Activated CD8-positive, alpha-beta memory T cell treated with anti-CD3 and anti-CD28 coated beads for 1 hour (primary cell): Measurements from ENCODE around the gene SIGLEC12.

ENCODE experiments used
- DNase-seq, 2 donors: peaks; one replicate each; pipeline ENCODE4 v3.0.0-alpha.2; 2020; ENCODE audit warnings: low read depth in 1 of 2; ENCODE audit errors: extremely low read depth in 1 of 2

The SIGLEC12 gene

DNA sequence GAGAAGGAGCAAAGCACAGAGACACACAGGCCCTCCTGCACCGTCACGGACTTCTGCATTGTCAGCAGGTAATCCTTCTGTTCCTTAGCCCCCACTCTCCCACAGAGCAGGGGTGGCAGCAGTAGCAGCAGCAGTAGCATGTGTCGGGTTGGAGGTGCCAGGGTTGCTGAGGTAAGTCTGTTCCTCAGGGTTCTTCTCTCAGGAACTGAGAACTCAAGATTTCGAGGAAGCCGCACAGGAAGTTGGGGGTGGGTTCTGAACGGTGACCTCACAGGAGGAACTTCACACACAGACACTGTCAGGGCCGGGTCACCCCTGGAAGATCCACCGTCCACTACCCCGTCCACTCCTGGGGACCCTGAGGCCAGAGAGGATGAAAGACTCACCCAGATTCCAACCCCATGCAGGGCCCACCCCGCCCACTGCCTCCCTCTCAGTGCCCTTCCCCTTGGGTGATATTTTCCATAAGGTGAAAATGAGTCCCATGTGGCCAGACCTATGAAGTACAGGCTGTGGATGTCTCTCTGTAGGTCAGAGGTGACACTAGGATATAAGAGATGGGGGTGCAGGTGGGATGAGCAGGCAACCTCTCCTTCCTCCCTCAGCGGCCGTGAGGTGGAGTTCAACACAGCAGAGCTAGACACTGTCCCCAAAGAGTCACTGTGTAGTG lies at the start of gene SIGLEC12:
Gene SIGLEC12 (minus strand): TSS at position 207 of the 670 bp plus-strand sequence. CDS start 67 bp downstream, at position 140.
- no peak for DNase-seq

DNA sequence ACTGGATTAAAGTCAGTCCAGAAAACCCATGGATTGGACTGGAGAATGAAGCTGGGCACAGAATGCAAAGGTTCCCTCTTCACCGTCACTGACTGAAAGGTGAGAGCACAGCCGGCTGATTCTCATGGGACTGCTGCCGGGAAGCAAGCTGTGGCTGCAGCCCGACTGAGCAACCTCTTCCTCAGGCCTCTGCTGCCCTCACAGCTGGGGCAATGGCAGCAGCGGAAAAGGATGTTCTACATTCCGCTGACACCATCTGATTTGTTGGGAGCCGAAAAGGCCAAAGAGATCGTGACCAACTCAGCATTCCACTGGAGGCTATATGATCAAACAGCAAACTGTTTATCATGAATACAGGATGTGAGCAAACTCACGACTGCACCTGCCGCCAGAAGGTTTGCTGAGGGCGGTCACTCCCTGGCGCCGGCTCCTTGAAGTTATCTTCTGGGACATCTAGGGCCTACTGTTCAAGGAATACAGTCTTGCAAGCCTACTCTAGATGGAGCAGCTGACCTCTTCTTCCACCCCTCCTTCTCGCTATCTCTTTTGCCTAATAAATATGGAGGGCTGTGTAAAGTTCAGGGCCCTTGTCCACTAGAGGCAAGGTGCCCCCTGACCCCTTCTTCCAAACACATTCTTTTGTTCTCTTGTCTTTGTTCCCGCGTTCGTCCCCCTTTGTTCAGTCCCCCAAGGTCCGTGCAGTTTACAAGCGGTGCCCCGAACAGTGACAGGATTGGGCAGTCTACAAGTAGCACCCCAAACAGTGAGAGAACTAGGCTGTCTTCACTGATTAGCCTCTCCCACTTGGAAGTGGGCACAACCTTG lies 49.5 kb upstream of the SIGLEC12 start:
- no peak for DNase-seq

DNA sequence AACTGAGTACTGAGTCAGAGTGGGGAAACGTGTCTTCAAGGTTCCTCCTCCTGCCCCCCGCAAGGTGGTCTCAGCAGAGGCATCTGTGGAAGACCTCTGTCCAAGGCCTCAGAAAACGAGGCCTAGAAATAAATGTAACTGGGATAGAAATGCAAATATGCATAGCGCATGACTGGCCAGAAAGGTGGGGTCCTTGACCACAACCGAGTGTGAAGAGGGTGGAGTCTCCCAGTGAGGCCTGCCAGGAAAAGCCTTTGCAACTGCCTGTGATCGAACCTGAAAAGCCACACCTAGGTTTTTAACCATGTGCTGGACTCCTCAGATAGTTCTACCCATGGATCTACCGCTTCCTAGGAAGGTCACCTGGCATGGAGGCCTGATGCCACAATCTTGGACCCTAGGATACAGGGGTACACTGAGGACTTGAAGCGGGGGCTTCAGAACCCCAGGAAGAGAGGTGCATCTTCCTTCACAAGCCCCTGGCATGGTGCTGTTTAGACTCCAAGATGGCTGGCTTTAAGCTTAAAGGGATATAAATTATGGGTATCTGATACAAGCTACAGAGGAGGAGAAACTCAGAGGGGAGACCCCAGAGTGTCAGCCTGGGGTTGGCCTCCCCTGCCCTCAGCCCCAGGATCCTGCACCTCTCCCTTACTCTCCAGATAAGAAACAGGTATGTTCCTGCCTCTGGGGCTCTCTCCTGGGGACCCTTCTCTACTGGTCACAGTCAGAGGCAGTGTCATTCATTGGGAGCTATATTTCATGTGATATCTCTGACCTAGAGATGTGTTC lies 48.1 kb upstream of the SIGLEC12 start:
- DNase-seq: no peak

DNA sequence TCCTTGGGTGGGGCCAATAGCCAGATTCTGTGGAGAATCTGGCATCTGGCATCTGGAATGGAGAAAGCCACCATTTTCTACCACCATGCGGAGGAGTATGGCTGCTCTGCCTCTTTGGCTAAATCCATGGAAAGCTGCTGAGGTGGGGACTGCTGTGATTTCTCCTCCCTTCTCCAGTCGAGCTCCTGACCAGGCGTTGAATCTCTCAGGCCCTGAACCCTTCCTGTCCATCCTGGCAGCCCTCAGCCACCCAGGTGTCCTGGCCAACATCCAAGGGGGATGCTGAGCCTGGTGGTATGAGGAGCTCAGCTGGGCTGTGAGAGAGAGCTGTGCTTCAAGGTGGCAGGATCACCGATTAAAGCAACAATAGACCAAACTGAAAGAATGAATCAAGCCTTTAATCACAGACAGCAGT lies 47.3 kb upstream of the SIGLEC12 start:
- DNase-seq: no peak

DNA sequence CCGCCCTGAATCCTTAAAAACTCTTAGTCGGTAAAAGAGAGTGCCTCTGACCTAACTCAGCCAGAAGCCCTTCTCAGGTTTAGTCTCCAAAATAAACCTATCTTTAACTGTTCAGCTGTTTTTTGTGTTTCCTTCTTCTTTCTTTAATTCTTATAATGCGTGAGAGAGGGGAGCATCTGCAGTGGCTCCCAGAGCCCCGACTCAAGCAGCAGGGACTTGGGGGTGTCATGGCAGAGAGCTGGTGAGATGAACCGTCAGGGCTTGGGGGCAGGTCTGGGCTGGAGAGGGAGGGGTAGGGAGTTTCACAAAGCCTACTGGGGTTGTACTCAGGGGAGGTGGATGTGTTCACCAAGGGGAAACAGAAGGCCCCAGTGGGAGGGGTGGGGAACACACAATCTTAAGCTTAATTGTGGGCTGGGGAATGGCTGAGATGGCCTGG lies 46.6 kb upstream of the SIGLEC12 start:
- DNase-seq: no peak

DNA sequence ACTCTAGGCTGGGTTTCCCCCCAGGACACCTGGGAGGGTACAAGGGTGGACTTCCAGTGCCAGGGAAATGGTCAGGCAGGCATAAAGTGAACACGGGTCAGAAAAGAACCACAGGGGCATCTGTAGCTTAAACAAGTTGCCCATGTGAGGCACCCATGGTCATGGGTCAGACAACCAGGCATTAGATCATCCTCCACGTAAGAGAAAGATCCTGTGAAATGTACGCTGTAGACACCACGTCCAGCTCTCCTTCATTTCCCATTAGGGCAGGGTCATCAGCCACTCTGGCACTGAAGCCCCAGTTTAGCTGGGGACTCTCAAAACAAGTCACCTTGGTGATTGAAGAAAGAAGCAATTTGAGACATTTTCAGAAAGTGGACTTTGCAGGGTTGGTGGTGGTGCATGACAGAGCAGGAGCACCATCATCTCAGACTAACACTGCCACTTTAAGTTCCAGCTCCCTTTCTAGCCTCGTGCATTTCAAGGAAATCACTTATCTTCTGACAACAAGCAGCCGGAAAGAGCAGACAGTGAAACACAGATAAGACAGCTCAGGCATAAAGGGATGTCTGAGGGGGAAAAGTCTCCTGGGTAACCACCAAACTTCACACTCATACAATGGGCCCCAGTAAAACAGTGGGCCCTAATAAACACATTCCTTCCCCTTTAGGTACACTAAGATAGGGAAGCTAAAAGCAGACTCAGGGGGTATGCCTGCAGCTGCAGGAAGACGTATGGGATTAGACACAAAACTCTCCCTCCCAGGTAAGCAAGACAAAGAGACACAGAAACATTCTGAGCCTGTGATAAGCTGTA lies 46.0 kb upstream of the SIGLEC12 start:
- no peak for DNase-seq

DNA sequence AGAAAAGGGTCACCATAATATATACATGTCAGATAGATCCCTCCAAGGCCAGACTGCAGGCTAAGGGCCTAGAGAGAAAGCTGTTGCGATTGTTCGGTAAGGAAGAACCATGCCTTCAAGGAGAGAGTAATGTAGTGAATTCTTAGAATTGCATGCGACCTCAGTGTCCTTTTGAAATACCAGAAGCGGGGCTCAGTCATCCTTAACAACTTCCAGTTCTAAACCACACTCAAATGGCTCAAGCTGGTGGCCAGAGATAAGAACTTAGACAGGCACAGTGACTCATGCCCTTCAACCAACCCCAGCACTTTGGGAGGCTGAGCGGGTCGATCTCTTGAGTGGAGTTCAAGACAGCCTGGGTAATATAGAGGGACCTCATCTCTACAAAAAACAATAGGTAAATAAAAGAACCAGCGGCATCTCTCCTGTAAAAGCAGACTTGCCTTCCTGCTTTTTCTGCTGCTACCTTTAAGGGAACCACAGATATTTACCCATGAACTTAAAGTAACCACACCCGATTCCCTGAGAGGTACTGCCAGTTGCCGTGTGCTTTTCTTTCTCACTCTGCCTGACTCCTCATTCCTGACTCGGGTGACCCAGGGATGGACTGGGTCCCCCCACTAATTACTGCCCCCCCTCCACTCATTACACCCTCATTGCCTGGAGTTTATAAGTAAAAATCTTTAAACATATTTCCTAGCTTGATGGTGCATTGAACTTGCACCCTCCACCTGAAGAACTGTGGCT lies 45.2 kb upstream of the SIGLEC12 start:
- DNase-seq: no peak

DNA sequence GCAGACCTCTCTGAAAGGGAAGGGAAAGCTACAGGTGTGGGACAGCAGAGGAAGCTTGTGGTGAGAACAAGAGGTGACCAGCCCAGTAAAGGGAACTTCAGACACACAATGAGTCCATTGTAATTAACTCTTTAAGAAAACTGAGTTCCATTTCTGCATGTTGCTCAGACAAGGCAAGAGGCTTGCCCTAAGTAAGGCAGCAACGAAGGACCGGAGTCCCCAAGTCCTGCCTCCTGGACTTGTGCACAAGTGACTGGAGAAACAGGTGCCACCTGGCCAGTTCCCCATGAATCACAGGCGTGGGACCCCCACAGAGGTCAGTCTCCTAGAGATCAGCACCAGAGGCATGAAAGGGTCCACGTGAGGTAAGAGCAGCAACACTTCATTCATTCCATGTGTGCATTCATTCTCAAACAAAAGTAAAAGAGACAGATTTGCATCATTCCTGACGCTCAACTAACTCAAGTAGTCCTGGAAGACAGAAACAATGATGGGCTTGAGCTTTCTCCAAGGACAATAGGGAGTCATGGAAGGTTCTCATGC lies 44.6 kb upstream of the SIGLEC12 start:
- no peak for DNase-seq

DNA sequence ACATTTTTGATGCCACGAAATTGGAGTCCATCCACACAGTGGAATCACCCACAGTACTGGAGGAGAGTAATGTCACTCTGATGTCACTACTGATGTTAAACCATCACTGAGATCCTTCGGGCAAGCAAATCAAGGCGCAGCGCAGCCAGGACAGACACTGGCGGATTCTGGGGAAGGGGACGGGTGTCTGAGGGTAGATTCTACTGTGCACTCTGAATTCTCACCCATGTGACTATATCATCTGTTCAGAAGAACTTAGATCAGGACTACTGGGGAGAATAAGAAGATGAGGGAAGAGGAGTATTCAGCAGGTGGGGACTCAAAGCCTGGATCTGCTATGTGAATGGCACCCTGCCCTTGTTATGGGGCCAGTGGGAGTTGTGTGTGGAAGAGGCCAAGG lies 42.4 kb upstream of the SIGLEC12 start:
- DNase-seq: no peak

DNA sequence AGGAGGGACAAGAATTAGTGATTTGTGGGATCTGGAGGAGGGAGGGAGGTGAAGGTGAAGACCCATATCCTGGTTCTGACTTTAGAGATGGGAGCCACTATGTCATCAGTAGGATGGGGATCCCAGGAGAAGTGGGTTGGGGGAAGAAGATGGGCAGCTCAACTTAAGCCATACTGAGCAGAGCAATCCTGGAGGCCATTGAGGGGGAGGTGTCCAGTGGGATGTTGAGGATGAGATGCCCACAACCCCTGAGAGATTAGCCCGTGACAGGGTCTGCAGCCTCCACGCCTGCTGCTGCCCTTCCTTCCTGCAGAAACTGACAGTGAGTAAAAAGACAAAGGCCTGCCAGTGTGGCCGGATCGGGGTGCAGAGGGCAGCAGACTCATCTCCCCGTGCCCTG lies 41.1 kb upstream of the SIGLEC12 start:
- no peak for DNase-seq

DNA sequence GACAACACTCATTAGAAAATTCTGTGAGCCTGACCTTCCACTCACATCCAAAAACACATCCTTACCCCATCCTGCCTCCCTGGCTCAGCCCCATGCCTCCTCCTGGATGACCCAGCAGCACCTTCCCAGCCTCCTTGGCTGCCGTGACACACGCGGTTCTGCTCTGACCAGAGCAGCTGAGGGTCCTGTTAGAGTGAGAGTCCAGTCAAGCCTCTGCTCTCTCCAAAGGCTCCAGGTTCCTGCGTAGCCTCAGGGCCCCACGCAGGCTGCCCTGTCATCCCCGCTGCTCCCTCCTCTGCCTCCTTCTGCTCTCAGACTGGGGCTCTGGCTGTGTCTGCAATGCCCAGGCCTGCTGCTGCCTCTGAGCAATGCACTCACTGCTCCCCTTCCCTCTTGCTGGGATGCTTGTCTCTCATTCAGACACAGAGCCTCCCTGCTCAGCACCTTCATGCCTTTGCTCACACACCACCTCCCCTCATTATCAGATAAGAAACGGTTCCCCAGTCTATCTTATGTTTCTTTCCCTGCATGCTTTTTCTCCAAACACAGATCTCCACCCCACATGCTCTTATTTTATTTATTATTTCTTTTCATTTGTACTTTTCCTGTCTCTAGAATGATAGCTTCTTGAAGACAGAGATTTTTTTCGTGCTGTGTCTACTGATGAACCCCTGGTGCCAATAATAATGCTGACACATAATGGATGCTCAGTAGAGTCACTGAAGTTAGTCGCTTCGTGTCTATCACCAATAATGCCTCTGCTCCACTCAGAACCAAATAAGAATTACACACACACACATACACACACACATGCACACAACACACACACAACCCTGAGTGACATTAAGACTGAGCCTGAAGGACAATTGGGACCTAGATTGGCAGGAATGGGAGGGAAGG lies 40.1 kb upstream of the SIGLEC12 start:
- DNase-seq: no peak

DNA sequence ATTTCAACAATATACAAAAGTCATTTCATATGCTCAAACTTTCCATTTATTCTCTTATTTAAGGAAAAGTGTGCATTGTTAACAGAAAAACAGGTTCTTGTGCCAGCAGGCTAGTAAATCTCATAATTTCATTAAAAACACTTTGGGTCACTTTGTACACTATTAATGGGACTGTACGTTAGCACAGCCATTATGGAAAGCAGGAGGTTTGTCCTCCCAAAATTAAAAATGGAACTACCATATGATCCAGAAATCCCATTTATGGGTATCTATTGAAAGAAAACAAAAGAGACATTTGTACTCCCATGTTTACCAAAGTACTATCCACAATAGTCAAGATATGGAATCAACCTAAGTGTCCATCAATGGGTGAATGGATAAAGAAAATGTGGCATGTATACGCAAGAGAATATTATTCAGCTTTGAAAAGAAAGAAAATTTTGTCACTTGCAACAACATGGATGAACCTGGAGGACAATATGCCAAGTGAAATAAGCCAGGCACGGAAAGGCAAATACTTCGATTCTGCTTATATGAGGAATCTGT lies 38.3 kb upstream of the SIGLEC12 start:
- no peak for DNase-seq

DNA sequence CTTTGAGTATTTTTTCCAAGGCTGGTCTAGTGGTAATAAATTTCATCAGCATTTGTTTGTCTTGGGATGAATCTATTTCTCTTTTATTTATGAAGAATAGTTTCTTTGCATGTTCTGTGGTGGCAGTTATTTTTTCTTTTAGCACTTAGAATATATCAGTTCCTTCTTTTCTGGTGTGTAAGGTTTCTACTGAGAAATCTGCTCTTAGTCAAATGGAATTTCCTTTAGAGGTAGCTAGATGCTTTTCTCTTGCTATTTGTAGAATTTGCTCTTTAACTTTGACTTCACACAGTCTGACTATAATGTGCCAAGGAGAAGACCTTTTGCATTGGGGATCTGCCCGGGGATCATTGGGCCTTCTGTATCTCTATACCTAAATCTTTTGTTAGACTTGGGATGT lies 33.9 kb upstream of the SIGLEC12 start:
- no peak for DNase-seq

DNA sequence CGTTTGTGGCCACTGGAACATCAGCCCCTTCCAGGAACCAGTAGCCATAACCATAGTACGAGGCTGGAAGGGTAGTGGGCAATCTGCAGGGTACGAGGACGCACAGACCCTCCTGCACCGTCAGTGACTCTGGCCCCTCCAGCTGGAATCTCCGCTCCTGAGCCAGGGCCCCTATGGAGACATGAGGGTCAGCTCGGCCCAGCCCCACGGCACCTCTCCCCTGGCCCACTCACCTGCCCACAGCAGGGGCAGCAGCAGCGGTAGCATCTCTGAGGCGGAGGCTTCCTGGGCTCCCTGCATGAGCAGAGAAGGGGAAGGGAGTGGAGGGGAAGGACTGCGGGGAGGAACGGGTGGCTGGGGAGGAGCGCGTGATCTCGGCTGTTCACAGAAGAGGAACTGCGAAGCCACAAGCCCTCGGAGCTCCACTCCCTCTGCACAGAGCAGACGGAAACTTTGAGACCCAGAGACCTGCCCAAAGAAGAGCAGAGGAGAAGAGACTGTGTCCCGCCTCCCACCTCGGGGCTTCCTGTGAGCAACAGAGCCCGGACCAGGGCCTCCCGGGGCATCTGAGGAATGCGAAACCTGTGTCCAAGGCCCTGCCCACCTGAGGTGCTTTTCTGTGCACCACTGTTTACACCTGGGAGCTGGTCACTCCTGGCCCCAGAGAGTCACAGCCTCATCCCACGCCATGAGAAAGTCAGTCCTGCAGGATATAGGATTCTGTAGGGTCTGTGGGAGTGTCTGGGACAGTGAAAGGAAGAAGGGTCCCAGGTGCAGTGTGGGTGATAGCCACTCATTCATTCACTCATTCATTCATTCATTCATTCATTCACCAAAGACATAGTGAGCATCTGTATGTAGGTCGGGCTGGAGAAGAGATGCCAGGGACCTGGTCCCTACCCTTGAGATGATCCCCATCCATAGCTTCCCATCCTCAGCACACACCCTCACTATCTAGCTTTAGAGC lies 30.0 kb upstream of the SIGLEC12 start, which contains the start of gene SIGLEC6:
Gene SIGLEC6 (minus strand): TSS at position 322 of the 967 bp plus-strand sequence. CDS start 22 bp downstream, at position 300.
- no peak for DNase-seq

DNA sequence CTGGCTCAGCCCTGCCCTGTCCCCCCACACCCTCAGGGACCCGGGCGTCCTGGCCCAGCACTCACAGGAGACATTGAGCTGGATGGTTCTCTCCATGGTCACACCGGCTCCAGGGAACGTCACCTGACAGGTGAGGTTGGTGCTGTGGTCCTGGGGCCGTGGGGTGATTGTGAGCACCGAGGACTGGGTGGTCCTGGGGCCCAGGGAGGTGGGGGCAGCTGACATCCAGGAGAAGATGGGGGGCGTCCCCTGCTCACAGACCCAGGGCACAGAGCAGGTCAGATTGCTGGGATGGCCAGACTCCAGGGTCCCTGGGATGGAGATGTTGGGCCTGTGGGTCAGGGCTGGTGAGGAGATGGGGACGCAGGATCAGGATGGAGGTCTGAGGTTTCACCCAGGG lies 29.0 kb upstream of the SIGLEC12 start:
- no peak for DNase-seq

DNA sequence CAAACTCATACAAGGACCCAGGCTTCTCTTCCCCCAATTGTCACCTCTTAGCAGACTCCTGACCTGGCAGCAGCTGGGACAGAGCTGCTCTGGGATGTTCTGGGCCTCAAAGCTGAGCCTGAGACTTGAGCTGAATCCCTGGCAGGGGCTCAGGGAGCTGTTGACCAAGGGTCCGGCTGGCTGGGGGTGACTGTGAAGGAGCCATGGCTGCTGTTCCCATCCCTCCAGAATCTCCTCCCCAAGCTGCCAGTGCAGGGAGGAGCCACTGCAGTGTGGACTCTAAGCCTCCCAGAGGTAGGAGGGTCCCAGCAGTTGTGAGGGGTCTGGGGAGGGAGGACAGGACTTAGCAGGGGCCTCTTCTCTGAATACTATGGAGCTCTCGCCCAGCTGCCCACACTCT lies 27.7 kb upstream of the SIGLEC12 start:
- DNase-seq: no peak

DNA sequence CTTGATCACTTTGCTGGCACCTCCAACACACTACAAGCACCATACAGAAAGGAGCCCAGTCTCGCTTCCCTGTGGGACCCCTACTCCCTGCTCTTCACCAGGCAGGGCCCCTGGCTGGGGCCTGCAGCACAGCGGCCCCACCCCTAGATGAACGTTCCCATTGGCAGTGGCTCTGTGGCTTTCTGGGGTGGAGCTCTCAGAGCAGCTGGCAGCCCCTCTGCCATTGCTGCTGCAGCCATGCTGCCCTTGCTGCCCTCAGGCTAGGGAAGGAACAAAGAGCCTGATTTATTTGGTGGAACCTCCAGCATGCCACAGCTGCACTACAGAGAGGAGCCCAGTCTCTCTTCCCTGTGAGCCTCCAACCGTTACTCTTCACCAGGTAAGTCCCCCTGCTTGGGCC lies 24.1 kb upstream of the SIGLEC12 start:
- no peak for DNase-seq
